Suprapubic skin (tissue), 4 donors: ENCODE results near the gene IFNE. TPM values are rescaled to one million over a fixed set of nuclear protein-coding genes. Genes with fewer than 3 reads are reported as not detected.
"Not testable (repeated sequence)": the region's sequence is repeated elsewhere in the genome, so short reads cannot be mapped to it uniquely, and the experiment has no call there.

Experiments used
- DNase-seq, 2 donors: peaks; one replicate each; pipeline ENCODE4 v3.0.0-alpha.2; 2019; ENCODE audit warnings: low spot score in 2 of 2
- H3K27ac ChIP-seq: fragments of 200-600 bp; sonication (generic); one replicate; pipeline ENCODE4 v1.5.1; 2019
- H3K27me3 ChIP-seq: fragments of 200-600 bp; sonication (generic); one replicate; pipeline ENCODE4 v1.5.1; 2019
- H3K36me3 ChIP-seq: fragments of 200-600 bp; sonication (generic); one replicate; pipeline ENCODE4 v1.5.1; 2019
- H3K4me1 ChIP-seq: fragments of 200-600 bp; sonication (generic); one replicate; pipeline ENCODE4 v1.5.1; 2019
- H3K4me3 ChIP-seq: fragments of 200-600 bp; sonication (generic); one replicate; pipeline ENCODE4 v1.5.1; 2019; ENCODE audit warnings: mild to moderate bottlenecking
- H3K9me3 ChIP-seq: fragments of 200-600 bp; sonication (generic); one replicate; pipeline ENCODE4 v1.5.1; 2019
- CTCF ChIP-seq, 2 donors: fragments of 200-600 bp in 1 of 2; fragments of 450-650 bp in 1 of 2; sonication (generic) in 1 of 2; IDR thresholded peaks; one replicate each; pipeline ENCODE4 v1.5.1; 2016 to 2019; ENCODE audit warnings: antibody characterized with exemption in 2 of 2, mild to moderate bottlenecking in 1 of 2, moderate library complexity in 1 of 2
- EP300 ChIP-seq: sonication (generic); formaldehyde crosslinking; IDR thresholded peaks from one replicate; pipeline ENCODE4 v1.6.1; 2017; ENCODE audit warnings: antibody characterized with exemption
- POLR2A ChIP-seq, 2 donors: fragments of 450-650 bp; IDR thresholded peaks; one replicate each; pipeline ENCODE4 v1.6.1; 2017; ENCODE audit warnings: antibody characterized with exemption in 2 of 2, mild to moderate bottlenecking in 2 of 2, moderate library complexity in 2 of 2
- POLR2AphosphoS5 ChIP-seq, 3 donors: sonication (generic); formaldehyde crosslinking; IDR thresholded peaks; one replicate each; pipeline ENCODE4 v1.6.1; 2017; ENCODE audit warnings: antibody characterized with exemption in 3 of 3
- WGBS: methylation state at CpG from one replicate; pipeline ENCODE4 v1.1.5; 2018; 5-methylcytosine and 5-hydroxymethylcytosine counted together
- total RNA-seq, 4 donors: library from RNA; depleted of rRNA; stranded (reverse); fragments of >200 nt; gene quantifications; one replicate each; pipeline ENCODE4 v1.1.0, GENCODE V29; 2016

The IFNE gene
- total RNA-seq, 4 donors from 2014 or later: not detected

- DNase-seq: no peak
- H3K4me1 ChIP-seq: no peaks in the 10 kb centered on the region
- no peaks in the 10 kb centered on the region for H3K36me3 ChIP-seq
- H3K9me3 ChIP-seq: peaks cover 6% of the 10 kb centered on the region
- TF ChIP-seq CTCF (IDR thresholded peaks at IDR 0.05): no peak
- TF ChIP-seq POLR2AphosphoS5 (IDR thresholded peaks at IDR 0.05): no peak
- no peak for TF ChIP-seq POLR2A (IDR thresholded peaks at IDR 0.05)
- no peak for TF ChIP-seq EP300
- 91% methylated on average over 4 of the region's 4 CpGs for WGBS
- no peak within 1 kb of the TSS for H3K4me3 ChIP-seq
- H3K27ac ChIP-seq: no peak within 1 kb of the TSS
- H3K27me3 ChIP-seq: no peaks in the 10 kb centered on the region
Measured at GRCh38 chr9:21440139-21440538, 42.0 kb downstream of the IFNE start, which contains the start of gene IFNA1. TSS of gene IFNA1 (plus strand) at chr9:21440439. CDS start at chr9:21440508, 69 bp downstream.

GRCh38 chr9:21435015-21435383, 47.1 kb downstream of the IFNE start:
- H3K36me3 ChIP-seq, H3K4me1 ChIP-seq, H3K27ac ChIP-seq, H3K27me3 ChIP-seq, H3K4me3 ChIP-seq, H3K9me3 ChIP-seq, DNase-seq: not testable (repeated sequence)
- WGBS: 76% methylated on average over 7 of the region's 7 CpGs

GRCh38 chr9:21434202-21435014, 47.7 kb downstream of the IFNE start:
- peak in 1 of 2 donors; percentile 29 for TF ChIP-seq CTCF (IDR thresholded peaks at IDR 0.05)
- TF ChIP-seq POLR2A (IDR thresholded peaks at IDR 0.05): no peak
- no peak for TF ChIP-seq EP300
- Histone ChIP-seq H3K27me3 (no peaks in the 10 kb centered on the region), H3K27ac (no peak overlapping the region), H3K4me1 (no peaks in the 10 kb centered on the region), H3K9me3 (no peaks in the 10 kb centered on the region), H3K4me3 (no peak overlapping the region), H3K36me3 (no peaks in the 10 kb centered on the region)
- 60% methylated on average over 9 of the region's 9 CpGs for WGBS
- DNase-seq: no peak

GRCh38 chr9:21432672-21433425, 49.3 kb downstream of the IFNE start:
- 85% methylated on average over 2 of the region's 2 CpGs for WGBS
- H3K27me3 ChIP-seq: no peaks in the 10 kb centered on the region
- no peak overlapping the region for H3K27ac ChIP-seq
- DNase-seq: no peak
- H3K36me3 ChIP-seq: no peaks in the 10 kb centered on the region
- H3K9me3 ChIP-seq: no peaks in the 10 kb centered on the region
- H3K4me1 ChIP-seq: no peaks in the 10 kb centered on the region
- TF ChIP-seq POLR2A (IDR thresholded peaks at IDR 0.05) (no peak), POLR2AphosphoS5 (IDR thresholded peaks at IDR 0.05) (no peak)
- no peak overlapping the region for H3K4me3 ChIP-seq

Other genes with a start within 250 kb of the IFNE start
- not detected for gene IFNA14, start 242.3 kb downstream of the IFNE start, total RNA-seq
- gene IFNA5, start 177.0 kb downstream of the IFNE start, total RNA-seq: not detected
- gene KLHL9, start 146.9 kb downstream of the IFNE start, total RNA-seq: 10 to 100 TPM; 12.0 to 17.2 (median 13.9) TPM
- gene IFNA6, start 131.4 kb downstream of the IFNE start, total RNA-seq: not detected
- not detected for gene IFNA13, start 114.3 kb downstream of the IFNE start, total RNA-seq
- not detected for gene IFNA2, start 96.9 kb downstream of the IFNE start, total RNA-seq
- gene IFNA8, start 73.2 kb downstream of the IFNE start, total RNA-seq: not detected
- not detected for gene IFNA1, start 41.9 kb downstream of the IFNE start, total RNA-seq